Stimulated activated CD8-positive, alpha-beta memory T cell treated with anti-CD3 and anti-CD28 coated beads, Interleukin-12 subunit alpha, Interleukin-12 subunit beta, amount 100 ng/mL, for 4 hours (primary cell): ENCODE data around the gene CFAP251.
A peak's percentile ranks its signal among the peaks of the same experiment; 100 is the strongest.
"Not testable (repeated sequence)": the region's sequence is repeated elsewhere in the genome, so short reads cannot be mapped to it uniquely, and the experiment has no call there.

ENCODE experiments used
- DNase-seq: peaks from one replicate; pipeline ENCODE4 v3.0.0-alpha.2; 2020; ENCODE audit warnings: low read depth

CFAP251 gene, protein sequence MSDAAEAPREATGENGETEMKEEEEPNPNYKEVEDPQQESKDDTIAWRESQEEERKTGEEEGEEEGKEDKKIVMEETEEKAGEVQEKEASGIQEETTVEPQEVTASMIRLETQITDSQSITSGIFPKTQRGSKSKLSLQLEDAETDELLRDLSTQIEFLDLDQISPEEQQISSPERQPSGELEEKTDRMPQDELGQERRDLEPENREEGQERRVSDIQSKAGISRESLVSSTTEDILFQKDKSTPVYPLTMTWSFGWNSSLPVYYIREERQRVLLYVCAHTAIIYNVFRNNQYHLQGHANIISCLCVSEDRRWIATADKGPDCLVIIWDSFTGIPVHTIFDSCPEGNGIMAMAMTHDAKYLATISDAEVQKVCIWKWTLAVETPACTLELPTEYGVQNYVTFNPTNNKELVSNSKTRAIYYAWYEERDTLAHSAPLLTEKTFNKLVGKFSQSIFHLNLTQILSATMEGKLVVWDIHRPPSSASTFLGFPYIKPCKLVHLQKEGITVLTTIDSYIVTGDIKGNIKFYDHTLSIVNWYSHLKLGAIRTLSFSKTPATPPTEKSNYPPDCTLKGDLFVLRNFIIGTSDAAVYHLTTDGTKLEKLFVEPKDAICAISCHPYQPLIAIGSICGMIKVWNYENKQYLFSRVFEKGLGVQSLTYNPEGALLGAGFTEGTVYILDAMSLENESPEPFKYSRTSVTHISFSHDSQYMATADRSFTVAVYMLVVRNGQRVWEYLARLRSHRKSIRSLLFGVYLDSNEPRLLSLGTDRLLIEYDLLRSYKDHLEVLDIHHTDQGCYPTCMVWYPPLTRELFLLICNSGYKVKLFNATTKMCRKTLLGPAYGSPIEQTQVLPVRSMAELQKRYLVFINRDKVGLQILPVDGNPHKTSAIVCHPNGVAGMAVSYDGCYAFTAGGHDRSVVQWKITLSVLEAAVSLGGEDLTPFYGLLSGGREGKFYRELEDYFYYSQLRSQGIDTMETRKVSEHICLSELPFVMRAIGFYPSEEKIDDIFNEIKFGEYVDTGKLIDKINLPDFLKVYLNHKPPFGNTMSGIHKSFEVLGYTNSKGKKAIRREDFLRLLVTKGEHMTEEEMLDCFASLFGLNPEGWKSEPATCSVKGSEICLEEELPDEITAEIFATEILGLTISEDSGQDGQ

DNA sequence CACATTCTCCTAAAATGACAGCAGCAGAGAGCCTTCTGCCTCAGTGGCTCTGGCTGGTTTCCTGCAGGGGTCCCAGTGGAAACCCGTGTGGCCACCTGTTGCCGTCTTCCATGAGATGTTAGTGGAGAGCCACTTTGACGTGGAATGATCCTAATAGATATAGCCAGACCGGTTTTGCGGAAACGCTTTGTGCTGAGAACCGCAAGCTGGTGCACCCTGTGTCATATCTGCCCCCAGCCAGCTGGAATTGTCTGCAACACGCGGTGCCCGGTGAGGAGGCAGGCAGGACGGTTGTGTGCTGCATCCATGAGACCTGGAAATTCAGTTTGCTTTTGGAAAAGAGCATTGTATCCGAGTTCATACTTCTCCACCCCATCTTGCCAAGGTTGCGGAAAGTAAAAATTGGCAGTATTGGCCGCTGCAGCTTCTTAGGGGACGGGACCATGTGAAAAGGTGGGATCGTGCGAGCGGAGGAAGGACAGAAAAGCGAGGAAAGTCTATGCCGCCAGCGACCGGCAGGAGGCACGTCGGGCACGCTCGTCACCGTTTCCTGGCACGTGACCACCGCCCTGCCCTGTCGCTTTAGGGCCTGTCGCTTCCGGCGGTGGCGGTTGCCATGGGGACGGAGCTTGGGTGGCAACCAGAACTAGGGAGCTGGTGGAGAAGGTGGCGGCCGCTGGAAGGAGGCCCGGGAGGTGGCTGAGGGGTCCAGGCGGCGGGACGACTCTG is at the start of gene CFAP251:
Gene CFAP251, plus strand, starts transcription at position 643 of the 729 bp plus-strand sequence. CDS start 2,714 bp downstream, outside the sequence.
- peak; percentile 91 for DNase-seq

DNA sequence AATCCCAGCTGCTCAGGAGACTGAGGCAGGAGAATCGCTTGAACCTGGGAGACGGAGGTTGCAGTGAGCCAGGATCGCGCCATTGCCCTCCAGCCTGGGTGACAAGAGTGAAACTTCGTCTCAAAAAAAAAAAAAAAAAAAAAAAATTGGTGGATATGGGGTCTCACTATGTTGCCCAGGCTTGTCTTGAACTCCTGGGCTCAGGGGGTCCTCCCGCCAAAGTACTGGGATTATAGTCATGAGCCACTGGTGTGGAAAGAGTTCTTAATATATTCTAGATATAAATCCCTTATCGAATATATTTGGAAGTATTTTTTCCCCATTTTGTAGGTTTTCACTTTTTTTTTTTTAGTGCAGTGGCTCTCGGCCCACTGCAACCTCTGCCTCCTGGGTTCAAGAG is 49.2 kb upstream of the CFAP251 start:
- DNase-seq = not testable (repeated sequence)

DNA sequence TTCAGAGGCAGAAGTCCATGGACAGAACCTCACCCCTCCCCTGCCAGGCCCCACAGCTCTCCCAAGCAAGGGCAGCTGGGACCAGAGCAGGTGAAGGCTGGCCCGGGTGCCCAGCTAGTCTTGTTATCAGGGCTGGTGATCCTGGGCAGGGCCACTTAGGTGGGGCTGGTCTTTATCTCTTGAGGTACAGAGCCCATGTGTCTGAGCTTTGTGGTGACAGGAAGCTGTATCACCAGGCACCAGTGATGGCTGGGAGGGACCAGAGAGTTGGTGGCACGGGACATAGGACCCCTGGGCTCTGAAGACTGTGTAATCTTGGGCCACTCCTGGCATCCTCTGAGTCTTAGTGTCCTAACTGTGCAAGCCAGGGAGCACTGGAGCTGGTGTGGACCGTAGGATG is 46.9 kb upstream of the CFAP251 start:
- no peak for DNase-seq

DNA sequence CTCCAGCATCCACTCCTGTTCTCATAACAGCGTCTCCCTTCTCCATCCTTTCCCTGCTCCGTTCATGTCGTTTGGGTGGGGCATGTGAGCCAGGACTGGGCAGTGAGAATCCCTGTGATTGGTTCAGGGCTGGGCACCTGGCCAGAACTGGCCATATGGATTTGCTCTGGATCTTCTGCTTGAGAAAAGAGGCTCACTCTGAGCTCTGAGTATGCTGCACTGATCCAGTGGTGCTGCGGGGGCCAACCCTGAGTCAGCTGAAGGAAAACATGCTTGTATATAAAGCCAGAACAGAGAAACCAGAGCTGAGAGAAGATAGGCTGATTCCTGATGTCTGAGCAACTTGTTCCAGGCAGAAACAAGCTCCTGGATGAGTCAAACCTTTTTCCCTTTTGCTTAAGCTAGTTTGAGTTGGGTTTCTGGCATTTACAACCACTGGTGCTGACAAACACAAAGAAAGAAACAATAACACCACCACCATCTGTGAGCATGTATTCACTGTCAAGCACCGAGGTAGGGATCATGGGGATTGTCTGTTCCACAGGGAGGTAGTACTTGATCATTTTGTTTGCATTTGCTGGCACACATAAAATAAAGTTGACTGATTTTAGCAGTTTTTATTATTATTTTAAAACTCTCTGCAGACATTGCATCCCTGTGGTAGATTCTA is 45.7 kb upstream of the CFAP251 start:
- DNase-seq = no peak

DNA sequence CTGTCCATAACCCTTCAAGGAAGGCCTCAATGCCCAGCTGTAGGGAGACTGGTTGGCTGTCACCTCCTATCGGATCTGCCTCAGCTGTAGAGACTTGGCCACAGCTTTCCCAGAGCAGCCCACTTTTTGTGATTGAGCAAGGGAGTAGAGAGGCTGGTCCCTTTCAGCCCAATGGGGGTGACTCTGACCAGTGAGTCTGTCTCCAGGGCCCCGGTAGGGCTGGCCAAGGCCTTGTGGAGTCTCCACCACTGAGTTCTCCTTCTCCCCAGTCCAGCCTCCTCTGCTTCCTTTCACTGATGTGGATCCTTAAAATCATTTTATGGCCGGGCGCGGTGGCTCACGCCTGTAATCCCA is 45.2 kb upstream of the CFAP251 start:
- DNase-seq = no peak

DNA sequence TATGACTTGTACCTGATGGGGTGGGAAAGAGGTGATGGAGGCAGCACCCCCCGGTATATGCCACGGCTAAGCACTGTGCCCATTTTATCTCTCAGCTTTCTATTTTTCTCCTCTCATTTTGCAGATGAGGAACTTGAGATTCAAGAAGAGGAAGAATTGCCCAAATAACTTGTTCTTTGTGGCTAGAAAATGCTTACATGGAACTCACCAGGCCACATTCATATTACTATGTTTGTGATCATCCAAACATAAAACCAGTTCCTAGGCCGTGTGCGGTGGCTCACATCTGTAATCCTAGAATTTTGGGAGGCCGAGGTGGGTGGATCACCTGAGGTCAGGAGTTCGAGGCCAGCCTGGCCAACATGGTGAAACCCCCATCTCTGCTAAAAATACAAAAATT is 44.3 kb upstream of the CFAP251 start:
- DNase-seq = no peak

DNA sequence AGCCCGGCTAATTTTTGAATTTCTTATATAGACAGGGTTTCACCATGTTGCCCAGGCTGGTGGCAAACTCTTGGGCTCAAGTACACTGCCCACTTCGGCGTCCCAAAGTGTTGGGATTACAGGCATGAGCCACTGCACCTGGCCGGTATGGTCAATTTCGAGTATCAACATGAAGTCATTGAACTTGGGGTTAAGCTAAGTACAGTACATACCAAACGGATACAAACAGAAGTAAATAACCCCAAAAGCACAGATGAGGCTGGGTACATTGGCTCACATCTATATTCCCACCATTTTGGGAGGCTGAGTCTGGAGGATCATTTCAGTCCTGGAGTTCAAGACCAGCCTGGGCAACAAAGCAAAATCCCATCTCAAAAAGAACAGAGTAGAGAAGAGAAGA is 42.8 kb upstream of the CFAP251 start:
- no peak for DNase-seq

DNA sequence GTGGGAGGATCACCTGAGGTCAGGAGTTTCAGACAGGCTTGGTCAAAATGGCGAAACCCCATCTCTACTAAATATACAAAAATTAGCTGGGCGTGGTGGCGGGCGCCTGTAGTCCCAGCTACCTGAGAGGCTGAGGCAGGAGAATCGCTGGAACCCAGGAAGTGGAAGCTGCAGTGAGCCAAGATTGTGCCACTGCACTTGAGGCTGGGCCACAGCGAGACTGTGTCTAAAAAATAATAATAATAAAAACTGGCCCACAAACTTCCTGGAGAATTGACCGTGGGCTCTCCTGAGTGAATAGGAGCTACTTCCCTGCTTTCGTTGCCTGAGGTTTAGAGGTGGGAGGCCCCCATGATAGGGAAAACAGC is 42.3 kb upstream of the CFAP251 start:
- not testable (repeated sequence) for DNase-seq

DNA sequence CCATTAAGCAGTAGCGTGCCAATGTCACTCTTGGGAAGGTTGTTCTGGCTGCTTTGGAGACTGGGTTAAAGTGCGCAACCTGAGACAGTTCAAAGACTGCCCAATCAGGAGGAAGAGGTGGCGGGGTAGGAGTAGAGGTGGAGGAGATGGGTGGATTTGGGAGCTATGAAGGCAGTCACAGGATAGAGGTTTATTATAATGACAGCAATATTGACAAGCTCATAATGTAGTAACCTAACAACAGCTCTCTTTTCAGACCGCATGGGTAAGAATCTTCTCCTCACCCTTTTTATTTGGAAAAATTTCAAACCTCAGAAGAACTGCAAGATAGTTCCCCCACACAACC is 35.1 kb upstream of the CFAP251 start:
- DNase-seq = no peak

DNA sequence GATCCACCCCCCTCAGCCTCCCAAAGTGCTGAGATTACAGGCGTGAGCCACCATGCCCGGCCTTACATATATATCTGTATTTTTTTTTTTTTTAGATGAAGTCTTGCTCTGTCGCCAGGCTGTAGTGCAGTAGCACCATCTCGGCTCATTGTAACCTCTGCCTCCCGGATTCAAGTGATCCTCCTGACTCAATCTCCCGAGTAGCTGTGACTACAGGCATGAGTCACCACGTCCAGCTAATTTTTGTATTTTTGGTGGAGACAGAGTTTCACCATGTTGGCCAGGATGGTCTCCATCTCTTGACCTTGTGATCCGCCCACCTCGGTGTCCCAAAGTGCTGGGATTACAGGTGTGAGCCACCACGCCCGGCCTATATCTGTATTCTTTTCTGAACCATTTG is 33.3 kb upstream of the CFAP251 start:
- DNase-seq = not testable (repeated sequence)

DNA sequence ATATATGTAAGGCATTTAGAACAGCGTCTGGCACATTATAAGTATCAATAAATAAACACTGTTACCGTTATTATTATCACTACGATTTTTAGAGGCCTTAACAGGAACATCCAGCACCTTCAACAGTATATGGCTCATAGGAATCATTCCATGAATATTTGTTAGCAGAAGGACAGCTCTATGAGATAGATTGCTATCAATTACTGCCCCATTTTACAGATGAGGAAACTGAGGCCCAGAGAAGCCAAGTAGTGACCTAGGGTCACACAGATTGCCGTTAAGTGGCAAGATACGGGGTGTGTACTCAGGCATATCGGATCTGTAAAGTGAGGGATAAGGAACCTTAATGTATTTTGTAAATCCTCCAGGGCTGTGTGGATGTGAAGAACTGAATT is 30.3 kb upstream of the CFAP251 start:
- DNase-seq = no peak

DNA sequence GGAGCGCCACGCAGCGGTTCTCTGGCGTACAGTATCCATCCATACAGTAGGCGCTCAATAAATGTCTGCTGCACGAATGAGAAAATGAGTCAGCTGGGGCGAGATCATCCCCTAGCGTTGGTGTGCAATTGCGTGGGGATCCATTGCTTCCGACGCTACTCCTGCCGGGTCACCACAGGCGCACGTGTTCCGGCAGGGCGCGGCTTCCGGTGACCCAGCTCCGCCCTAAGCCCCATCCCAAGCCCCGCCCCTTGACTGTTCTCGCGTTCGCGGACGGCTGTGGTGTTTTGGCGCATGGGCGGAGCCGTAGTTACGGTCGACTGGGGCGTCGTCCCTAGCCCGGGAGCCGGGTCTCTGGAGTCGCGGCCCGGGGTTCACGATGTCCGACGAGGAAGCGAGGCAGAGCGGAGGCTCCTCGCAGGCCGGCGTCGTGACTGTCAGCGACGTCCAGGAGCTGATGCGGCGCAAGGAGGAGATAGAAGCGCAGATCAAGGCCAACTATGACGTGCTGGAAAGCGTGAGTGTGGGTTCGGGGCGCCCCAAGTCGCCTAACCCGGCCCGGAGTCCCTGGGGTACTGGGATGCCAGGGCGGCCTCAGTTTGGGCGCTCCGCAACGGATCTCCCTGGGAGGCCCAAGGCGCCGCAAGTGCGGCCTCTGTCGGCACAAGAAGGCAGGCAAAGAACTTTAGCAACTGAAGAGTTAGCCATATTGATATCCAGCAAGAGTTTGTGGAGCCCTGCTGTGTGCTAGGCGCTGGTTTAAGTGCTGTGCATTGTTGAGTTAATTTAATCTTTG is 29.7 kb upstream of the CFAP251 start, which contains the start of gene PSMD9:
Gene PSMD9, plus strand, starts transcription at position 313 of the 796 bp plus-strand sequence. Its CDS starts 67 bp downstream, at position 380.
- DNase-seq = peak; percentile 97

DNA sequence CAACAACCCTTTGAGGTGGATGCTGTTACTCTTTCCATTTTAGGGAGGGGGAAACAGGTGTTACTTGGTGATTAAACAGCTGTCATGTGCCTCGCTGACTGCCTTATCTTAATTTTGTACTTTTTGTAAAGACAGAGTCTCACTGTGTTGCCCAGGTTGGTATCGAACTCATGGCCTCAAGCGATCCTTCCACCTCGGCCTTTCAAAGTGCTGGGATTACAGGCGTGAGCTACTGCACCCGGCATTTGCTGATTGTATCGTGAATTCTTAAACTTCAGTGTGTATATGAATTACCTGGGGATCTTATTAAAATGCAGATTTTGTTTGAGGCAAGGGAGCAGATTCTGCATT is 29.1 kb upstream of the CFAP251 start:
- no peak for DNase-seq

DNA sequence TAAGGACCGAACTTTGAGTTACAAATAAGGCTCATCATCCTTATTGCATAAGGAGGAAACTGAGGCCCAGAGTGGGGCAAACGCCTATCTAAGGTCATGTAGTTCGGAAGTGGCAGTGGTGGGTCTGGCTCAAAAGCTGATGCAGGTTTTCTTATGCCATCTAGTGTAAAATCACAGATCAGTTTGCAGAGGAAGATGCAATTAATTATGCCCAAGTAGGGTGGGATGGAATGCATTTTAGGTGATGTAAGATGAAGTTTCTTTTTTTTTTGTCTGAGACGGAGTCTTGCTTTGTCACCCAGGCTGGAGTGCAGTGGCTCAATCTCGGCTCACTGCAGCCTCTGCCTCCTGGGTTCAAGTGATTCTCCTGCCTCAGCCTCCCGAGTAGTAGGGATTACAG is 28.7 kb upstream of the CFAP251 start:
- not testable (repeated sequence) for DNase-seq

DNA sequence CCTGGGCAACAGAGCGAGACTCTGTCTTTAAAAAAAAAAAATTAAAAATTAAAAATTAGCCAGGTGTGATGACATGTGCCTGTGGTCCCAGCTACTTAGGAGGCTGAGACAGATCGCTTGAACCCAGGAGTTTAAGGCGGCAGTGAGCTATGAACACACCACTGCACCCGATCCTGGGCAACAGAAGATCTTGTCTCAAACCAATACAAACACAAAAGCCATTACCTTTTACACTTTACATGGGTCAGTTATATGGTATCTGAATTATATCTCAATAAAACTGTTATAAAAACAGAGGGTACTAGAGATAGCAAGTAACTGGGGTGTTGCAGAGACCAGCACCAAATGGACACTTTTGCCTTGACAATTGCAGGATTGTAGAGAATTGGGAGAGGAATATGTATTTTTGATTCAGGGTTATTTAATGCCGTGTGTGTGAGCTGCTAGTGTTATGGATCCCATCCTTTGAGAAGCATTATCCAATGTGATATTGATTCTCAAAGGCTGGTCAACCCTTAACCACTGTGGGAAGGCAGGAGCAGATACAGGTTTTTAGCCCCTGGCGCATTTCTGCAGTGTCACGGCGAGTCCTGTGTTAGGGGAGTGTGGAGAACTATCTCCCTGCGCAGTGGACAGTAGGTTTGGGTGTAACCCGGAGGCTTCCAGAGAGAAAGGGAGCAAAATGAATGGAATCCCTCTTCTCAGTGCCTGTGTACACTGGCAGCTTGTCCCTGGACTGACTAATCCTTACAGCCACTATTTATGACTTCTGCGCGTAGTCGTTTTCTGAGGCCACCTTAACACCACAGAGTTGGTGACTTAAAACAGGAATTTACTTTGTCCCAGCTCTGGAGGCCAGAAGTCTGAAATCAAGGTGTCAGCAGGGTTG is 25.5 kb upstream of the CFAP251 start:
- no peak for DNase-seq

DNA sequence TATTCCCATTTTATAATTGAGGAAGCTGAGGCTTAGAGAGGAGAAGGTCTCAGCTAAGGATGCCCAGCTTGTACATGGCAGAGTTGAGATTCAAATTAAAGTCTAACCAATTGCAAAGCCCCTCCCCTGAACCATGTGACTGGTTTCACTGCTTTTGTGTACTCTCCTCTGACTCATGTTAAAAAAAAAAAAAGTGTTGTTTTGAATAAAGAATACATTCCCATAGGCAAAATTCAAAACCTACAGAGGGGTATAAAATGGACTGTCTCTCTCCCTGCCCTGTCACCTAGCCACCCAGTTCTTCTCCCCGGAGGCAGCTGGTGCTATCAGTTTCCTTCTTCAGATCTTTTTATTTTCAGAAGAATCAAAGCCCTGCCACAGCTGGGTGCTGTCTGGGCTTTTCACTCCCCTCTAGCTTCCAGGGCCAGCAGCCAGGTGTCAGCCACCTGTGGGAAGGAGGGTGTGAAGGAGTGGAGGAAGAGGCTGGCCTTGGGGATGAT is 24.4 kb upstream of the CFAP251 start:
- DNase-seq = no peak

DNA sequence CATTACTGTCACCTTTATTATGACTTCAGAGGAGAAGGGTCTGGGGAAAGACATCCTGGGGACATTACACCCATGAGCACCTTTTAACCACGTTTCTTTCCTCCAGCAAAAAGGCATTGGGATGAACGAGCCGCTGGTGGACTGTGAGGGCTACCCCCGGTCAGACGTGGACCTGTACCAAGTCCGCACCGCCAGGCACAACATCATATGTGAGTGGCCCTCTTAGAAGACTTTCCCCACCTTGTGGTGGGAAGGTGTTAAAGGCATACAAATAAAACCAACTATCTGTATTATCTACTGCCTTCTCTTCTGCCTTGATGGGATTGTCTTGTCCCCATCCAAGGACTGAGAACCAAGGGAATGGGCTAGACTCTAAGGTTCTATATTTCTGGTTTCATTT is 23.8 kb upstream of the CFAP251 start:
- DNase-seq = no peak

DNA sequence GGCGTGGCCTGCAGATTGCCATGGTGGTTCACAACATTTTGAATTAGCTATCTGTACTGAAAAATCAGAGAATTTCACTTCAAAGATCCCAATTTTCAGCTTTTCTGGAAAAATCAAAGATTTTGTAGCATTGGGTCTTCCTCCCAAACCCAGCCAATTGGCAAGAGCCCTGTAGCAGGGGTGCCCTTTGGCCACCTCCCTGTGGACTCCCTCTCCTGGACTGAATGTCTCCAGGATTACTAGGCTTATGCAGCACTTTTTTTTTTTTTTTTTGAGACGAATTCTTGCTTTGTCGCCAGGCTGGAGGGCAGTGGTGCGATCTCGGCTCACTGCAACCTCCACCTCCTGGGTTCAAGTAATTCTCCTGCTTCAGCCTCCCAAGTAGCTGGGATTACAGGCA is 20.1 kb upstream of the CFAP251 start:
- no peak for DNase-seq

DNA sequence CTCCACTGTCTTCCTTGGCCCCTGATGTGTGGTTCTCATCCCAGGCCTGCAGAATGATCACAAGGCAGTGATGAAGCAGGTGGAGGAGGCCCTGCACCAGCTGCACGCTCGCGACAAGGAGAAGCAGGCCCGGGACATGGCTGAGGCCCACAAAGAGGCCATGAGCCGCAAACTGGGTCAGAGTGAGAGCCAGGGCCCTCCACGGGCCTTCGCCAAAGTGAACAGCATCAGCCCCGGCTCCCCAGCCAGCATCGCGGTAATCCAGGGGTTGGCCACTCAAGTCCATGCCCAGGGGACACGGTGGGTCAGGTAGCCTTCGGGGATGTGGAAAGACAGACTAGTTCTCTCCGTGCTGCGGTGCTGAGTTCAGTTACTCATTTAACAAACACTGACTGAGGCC is 18.8 kb upstream of the CFAP251 start:
- no peak for DNase-seq

DNA sequence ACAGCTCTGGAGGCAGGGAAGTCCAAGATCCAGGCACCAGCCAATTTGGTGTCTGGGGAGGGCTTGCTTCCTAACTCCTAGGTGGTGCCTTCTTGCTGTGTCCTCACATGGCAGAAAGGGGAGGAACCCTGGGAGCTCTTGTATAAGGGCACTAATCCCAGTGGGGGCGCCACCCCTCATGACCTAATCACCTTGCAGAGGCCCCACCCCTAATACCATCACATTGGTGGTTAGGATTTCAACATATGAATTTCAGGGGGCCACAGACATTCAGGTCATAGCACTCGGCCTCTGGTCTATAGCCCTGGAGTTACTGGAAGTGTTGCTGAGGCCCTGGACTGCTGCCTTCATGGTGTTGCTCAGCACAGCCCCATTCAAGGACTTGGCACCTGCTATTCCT is 15.2 kb upstream of the CFAP251 start:
- DNase-seq = no peak
